B cell (primary cell): ENCODE results near the gene SPRR2G. TPM values are rescaled to one million over a fixed set of nuclear protein-coding genes. Genes with fewer than 3 reads are reported as not detected.

Experiments used
- ATAC-seq: fragments of 200-7000 bp; cut with Tn5 transposase; one replicate; pipeline ENCODE4 v1.10.0; 2021; ENCODE audit warnings: low read depth, mild to moderate bottlenecking, moderate number of reproducible peaks, moderate library complexity
- CTCF ChIA-PET: fragments of 350-600 bp; sonication (Branson Sonifier 250); formaldehyde crosslinking; loops from one replicate; lab custom pipeline; 2021; ENCODE audit warnings: antibody characterized with exemption, inconsistent platforms; lab: Charles Lee
- POLR2A ChIA-PET: fragments of 350-600 bp; sonication (Branson Sonifier 250); formaldehyde crosslinking; loops from one replicate; lab custom pipeline; 2021; ENCODE audit warnings: antibody characterized with exemption; lab: Charles Lee
- DNase-seq: peaks from one replicate; pipeline ENCODE4 v3.0.0; 2013
- H2AFZ ChIP-seq: 2 replicates; pipeline ENCODE4 v1.6.1; 2012; ENCODE audit warnings: mild to moderate bottlenecking, low read depth, low read length; ENCODE audit not compliant: insufficient read depth, poor library complexity, severe bottlenecking
- H3K27ac ChIP-seq, 2 donors: 1 replicate in 1 of 2; 2 replicates in 1 of 2; pipeline ENCODE4 v1.5.1; 2012 to 2013; ENCODE audit warnings: low read length in 2 of 2, mild to moderate bottlenecking in 2 of 2, moderate library complexity in 1 of 2
- H3K27me3 ChIP-seq, 4 experiments: fragments of 200-600 bp in 1 of 4; sonication (generic) in 1 of 4; replicated peaks in 1 of 4; 1 replicate in 2 of 4; 2 replicates in 2 of 4; pipeline versions ENCODE4 v1.6.1 to v1.7.0; 2013 to 2016; ENCODE audit warnings: low read length in 3 of 4, mild to moderate bottlenecking in 2 of 4, mixed read lengths in 1 of 4, moderate library complexity in 1 of 4; ENCODE audit not compliant: insufficient read depth in 4 of 4, control insufficient read depth in 3 of 4; ENCODE audit errors: control extremely low read depth in 1 of 4
- H3K36me3 ChIP-seq, 2 experiments: replicated peaks in 1 of 2; 1 replicate in 1 of 2; 2 replicates in 1 of 2; pipeline versions ENCODE4 v1.6.1 to v1.7.1; 2013; ENCODE audit warnings: low read length in 1 of 2; ENCODE audit not compliant: insufficient read depth in 2 of 2, control insufficient read depth in 1 of 2; ENCODE audit errors: control extremely low read depth in 1 of 2, extremely low read depth in 1 of 2
- H3K4me1 ChIP-seq, 2 donors: fragments of 200-600 bp in 1 of 2; sonication (generic) in 1 of 2; 1 replicate in 1 of 2; 2 replicates in 1 of 2; pipeline versions ENCODE4 v1.5.1 to v1.6.1; 2013 to 2017; ENCODE audit warnings: low read length in 2 of 2; ENCODE audit not compliant: control insufficient read depth in 2 of 2, insufficient read depth in 2 of 2
- H3K4me2 ChIP-seq: replicated peaks from 2 replicates; pipeline ENCODE3; 2012; ENCODE audit warnings: mild to moderate bottlenecking, low read depth, low read length; ENCODE audit not compliant: poor library complexity, severe bottlenecking
- H3K4me3 ChIP-seq, 5 experiments: fragments of 200-600 bp in 1 of 5; sonication (generic) in 1 of 5; 1 replicate in 3 of 5; 2 replicates in 2 of 5; pipeline versions ENCODE4 v1.5.1 to v1.7.0; 2011 to 2016; ENCODE audit warnings: low read length in 4 of 5, mild to moderate bottlenecking in 4 of 5, low read depth in 2 of 5, control low read depth in 1 of 5, moderate library complexity in 1 of 5; ENCODE audit not compliant: insufficient read depth in 1 of 5; ENCODE audit errors: control extremely low read depth in 1 of 5, extremely low read depth in 1 of 5
- H3K79me2 ChIP-seq: fragments of 200-600 bp; sonication (generic); one replicate; pipeline ENCODE4 v1.6.0; 2016; ENCODE audit warnings: low read length; ENCODE audit not compliant: control insufficient read depth, insufficient read depth
- H3K9ac ChIP-seq: fragments of 200-600 bp; sonication (generic); 2 replicates; pipeline ENCODE4 v1.6.1; 2017; ENCODE audit warnings: mild to moderate bottlenecking, low read length, moderate library complexity
- H3K9me3 ChIP-seq, 3 donors: one replicate each; pipeline versions ENCODE4 v1.6.1 to v1.7.1; 2013; ENCODE audit warnings: low read length in 2 of 3; ENCODE audit not compliant: control insufficient read depth in 2 of 3, insufficient read depth in 1 of 3; ENCODE audit errors: control extremely low read depth in 1 of 3
- H4K20me1 ChIP-seq: 2 replicates; pipeline ENCODE4 v1.6.0; 2012; ENCODE audit warnings: mild to moderate bottlenecking, low read length; ENCODE audit not compliant: insufficient read depth, control insufficient read depth, poor library complexity, severe bottlenecking
- H3K27ac Mint-ChIP-seq: one replicate; pipeline ENCODE4 v1.8.0; 2021; ENCODE audit warnings: mixed read lengths
- H3K27me3 Mint-ChIP-seq: one replicate; pipeline ENCODE4 v1.8.0; 2021; ENCODE audit warnings: mixed read lengths
- H3K4me1 Mint-ChIP-seq: one replicate; pipeline ENCODE4 v1.8.0; 2021; ENCODE audit warnings: mixed read lengths
- H3K4me3 Mint-ChIP-seq: one replicate; pipeline ENCODE4 v1.8.0; 2021; ENCODE audit warnings: mixed read lengths
- H3K9me3 Mint-ChIP-seq: one replicate; pipeline ENCODE4 v1.8.0; 2022; ENCODE audit warnings: mixed read lengths; ENCODE audit not compliant: insufficient read depth
- EZH2 ChIP-seq: IDR thresholded peaks from 2 replicates; pipeline ENCODE4 v1.6.1; 2012; ENCODE audit warnings: borderline replicate concordance, low read depth, mild to moderate bottlenecking, moderate library complexity, low read length; ENCODE audit not compliant: insufficient read depth, poor library complexity, severe bottlenecking
- WGBS: methylation state at CpG from one replicate; pipeline ENCODE4 v1.1.5; 2013; ENCODE audit warnings: missing lambda C conversion rate; ENCODE audit not compliant: insufficient coverage; 5-methylcytosine and 5-hydroxymethylcytosine counted together
- intact Hi-C: fragments of 100-400 bp; cut with micrococcal nuclease; formaldehyde crosslinking; loops from one replicate; pipeline ENCODE4 v1.10.0; 2022
- polyA plus RNA-seq: library from polyadenylated mRNA; depleted of rRNA; stranded (reverse); fragments of >200 nt; gene quantifications from 2 replicates; pipeline ENCODE4 v1.2.3, GENCODE V29; 2012
- small RNA-seq: library from RNA; depleted of rRNA; stranded (forward); fragments of <200 nt; gene quantifications from one replicate; pipeline ENCODE3, GENCODE V24; 2012; ENCODE audit warnings: low replicate concordance, low read depth; ENCODE audit not compliant: insufficient read length
- total RNA-seq, 2 donors: library from RNA; stranded (reverse); fragments of 120-200 nt in 1 of 2; gene quantifications; 1 replicate in 1 of 2; 2 replicates in 1 of 2; pipeline versions ENCODE4 v1.2.3 to v1.2.4, GENCODE V29; 2013 to 2022

SPRR2G gene
- total and polyA plus RNA-seq, 2 donors (not counting 1 experiment from before 2014, with no cell fraction given): not detected

DNA sequence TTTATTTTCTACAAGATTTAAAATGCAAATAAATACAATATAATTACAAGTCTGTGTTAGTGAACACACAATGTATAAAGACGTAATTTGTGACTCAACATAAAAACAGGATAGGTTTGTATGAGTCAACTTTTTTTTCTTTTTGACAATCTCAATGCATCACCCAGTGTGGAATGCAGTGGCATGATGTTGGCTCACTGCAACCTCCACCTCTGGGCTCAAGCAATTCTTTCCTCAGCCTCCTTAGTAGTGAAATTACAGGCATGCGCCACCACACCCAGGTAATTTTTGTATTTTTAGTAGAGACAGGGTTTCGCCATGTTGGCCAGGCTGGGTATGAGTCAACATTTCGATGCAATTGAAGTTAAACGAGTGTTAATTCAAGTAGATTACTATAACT, 50.4 kb downstream of the SPRR2G start:
- intact Hi-C loops: no loop called here
- Mint-ChIP-seq H3K4me1 (no peaks in the 10 kb centered on the region), H3K27me3 (peaks cover 25% of the 10 kb centered on the region), H3K4me3 (no peak overlapping the region), H3K9me3 (peaks cover 5% of the 10 kb centered on the region), H3K27ac (no peak overlapping the region)
- DNase-seq: no peak
- WGBS: no CpG with 5 or more reads among the region's 5 CpGs
- Histone ChIP-seq H3K27ac (no peak overlapping the region), H3K9me3 (peaks cover 0 to 5% (median 1%) of the 10 kb centered on the region in 3 donors), H4K20me1 (no peaks in the 10 kb centered on the region), H3K4me3 (no peak overlapping the region), H3K27me3 (peaks cover 0 to 3% (median 2%) of the 10 kb centered on the region in 4 experiments), H3K4me1 (no peaks in the 10 kb centered on the region), H3K36me3 (no peaks in the 10 kb centered on the region), H3K9ac (no peak overlapping the region), H3K79me2 (no peaks in the 10 kb centered on the region), H3K4me2 (no peak overlapping the region), H2AFZ (no peak overlapping the region)
- CTCF ChIA-PET: no interaction called here
- TF ChIP-seq EZH2: no peak
- ATAC-seq: no peak
- POLR2A ChIA-PET: no interaction called here

Small RNAs within 50 kb of the gene (small RNA-seq; reads per million reads assigned to genes)
- not detected for gene SPRR2C

Other genes with a start within 250 kb of the SPRR2G start
- gene IVL, start 242.3 kb downstream of the SPRR2G start, total RNA-seq: not detected in 2 replicates
- not detected in 2 replicates for gene IVL, start 242.3 kb downstream of the SPRR2G start, polyA plus RNA-seq
- gene SPRR5, start 203.7 kb downstream of the SPRR2G start, total RNA-seq: not detected in 2 replicates
- gene SPRR5, start 203.7 kb downstream of the SPRR2G start, polyA plus RNA-seq: not detected in 2 replicates
- gene SPRR4, start 180.2 kb downstream of the SPRR2G start, total RNA-seq: not detected in 2 replicates
- not detected in 2 replicates for gene SPRR4, start 180.2 kb downstream of the SPRR2G start, polyA plus RNA-seq
- gene SPRR1A, start 166.8 kb downstream of the SPRR2G start, total RNA-seq: not detected in 2 replicates
- gene SPRR1A, start 166.8 kb downstream of the SPRR2G start, polyA plus RNA-seq: not detected in 2 replicates
- not detected in 2 replicates for gene SPRR3, start 149.1 kb downstream of the SPRR2G start, total RNA-seq
- gene SPRR3, start 149.1 kb downstream of the SPRR2G start, polyA plus RNA-seq: not detected in 2 replicates
- gene SPRR1B, start 119.7 kb downstream of the SPRR2G start, total RNA-seq: not detected in 2 replicates
- not detected in 2 replicates for gene SPRR1B, start 119.7 kb downstream of the SPRR2G start, polyA plus RNA-seq
- not detected in 2 replicates for gene SPRR2D, start 109.8 kb downstream of the SPRR2G start, total RNA-seq
- gene SPRR2D, start 109.8 kb downstream of the SPRR2G start, polyA plus RNA-seq: not detected in 2 replicates
- not detected in 2 replicates for gene SPRR2A, start 93.4 kb downstream of the SPRR2G start, total RNA-seq
- not detected in 2 replicates for gene SPRR2A, start 93.4 kb downstream of the SPRR2G start, polyA plus RNA-seq
- gene SPRR2B, start 79.3 kb downstream of the SPRR2G start, total RNA-seq: not detected in 2 replicates
- not detected in 2 replicates for gene SPRR2B, start 79.3 kb downstream of the SPRR2G start, polyA plus RNA-seq
- gene SPRR2E, start 56.4 kb downstream of the SPRR2G start, total RNA-seq: not detected in 2 replicates
- gene SPRR2E, start 56.4 kb downstream of the SPRR2G start, polyA plus RNA-seq: not detected in 2 replicates
- not detected in 2 replicates for gene SPRR2F, start 37.4 kb downstream of the SPRR2G start, total RNA-seq
- not detected in 2 replicates for gene SPRR2F, start 37.4 kb downstream of the SPRR2G start, polyA plus RNA-seq
- not detected in 2 replicates for gene LELP1, start 52.5 kb upstream of the SPRR2G start, total RNA-seq
- not detected in 2 replicates for gene LELP1, start 52.5 kb upstream of the SPRR2G start, polyA plus RNA-seq
- gene PRR9, start 66.7 kb upstream of the SPRR2G start, total RNA-seq: not detected in 2 replicates
- gene PRR9, start 66.7 kb upstream of the SPRR2G start, polyA plus RNA-seq: not detected in 2 replicates
- gene LORICRIN, start 108.8 kb upstream of the SPRR2G start, total RNA-seq: 0.39 TPM in 1 of 2 replicates, not detected in the other
- gene LORICRIN, start 108.8 kb upstream of the SPRR2G start, polyA plus RNA-seq: not detected in 2 replicates
- gene PGLYRP3, start 162.1 kb upstream of the SPRR2G start, total RNA-seq: not detected in 2 replicates
- not detected in 2 replicates for gene PGLYRP3, start 162.1 kb upstream of the SPRR2G start, polyA plus RNA-seq
- not detected in 2 replicates for gene PGLYRP4, start 198.0 kb upstream of the SPRR2G start, total RNA-seq
- gene PGLYRP4, start 198.0 kb upstream of the SPRR2G start, polyA plus RNA-seq: not detected in 2 replicates
- gene S100A9, start 207.0 kb upstream of the SPRR2G start, total RNA-seq: 3.9 and 4.2 TPM in 2 replicates
- 28.2 and 66.6 TPM in 2 replicates for gene S100A9, start 207.0 kb upstream of the SPRR2G start, polyA plus RNA-seq
- gene S100A12, start 224.7 kb upstream of the SPRR2G start, total RNA-seq: not detected in 2 replicates
- gene S100A12, start 224.7 kb upstream of the SPRR2G start, polyA plus RNA-seq: 1.4 and 3.4 TPM in 2 replicates
- 1.9 and 3.3 TPM in 2 replicates for gene S100A8, start 240.2 kb upstream of the SPRR2G start, total RNA-seq
- 8.9 and 16.7 TPM in 2 replicates for gene S100A8, start 240.2 kb upstream of the SPRR2G start, polyA plus RNA-seq